ENCODE data around the gene EMC1. TPM values are rescaled to one million over a fixed set of nuclear protein-coding genes. Genes with fewer than 3 reads are reported as not detected.
"Not testable (repeated sequence)": the region's sequence is repeated elsewhere in the genome, so short reads cannot be mapped to it uniquely, and the experiment has no call there.

The EMC1 gene
- total RNA-seq, 2 donors from 2014 or later = 24.2 to 32.0 TPM

- Mint-ChIP-seq H3K27ac (peak overlapping the region; percentile 62), H3K27me3 (no peaks in the 10 kb centered on the region), H3K4me3 (no peak overlapping the region), H3K36me3 (ENCODE audit: low read depth) (peaks cover 15% of the 10 kb centered on the region), H3K4me1 (peaks cover 18% of the 10 kb centered on the region)
- DNase-seq (no peak), ATAC-seq (peak; percentile 36)
- no peaks in the 10 kb centered on the region for H3K9me3 ChIP-seq (ENCODE audit: control insufficient read depth, low read length, poor library complexity, severe bottlenecking)
Measured at GRCh38 chr1:19220080-19220846, 31.1 kb downstream of the EMC1 start.

- Mint-ChIP-seq H3K36me3 (ENCODE audit: low read depth) (peaks cover 11% of the 10 kb centered on the region), H3K27ac (peak overlapping the region; percentile 62)
- no peaks in the 10 kb centered on the region for H3K9me3 ChIP-seq (ENCODE audit: control insufficient read depth, low read length, poor library complexity, severe bottlenecking)
Measured at GRCh38 chr1:19219451-19219850, 31.9 kb downstream of the EMC1 start.

GRCh38 chr1:19216585-19216984 is 34.7 kb downstream of the EMC1 start:
- H3K36me3 Mint-ChIP-seq (ENCODE audit: low read depth); H3K4me3 Mint-ChIP-seq; DNase-seq; H3K9me3 ChIP-seq (ENCODE audit: control insufficient read depth, low read length, poor library complexity, severe bottlenecking); ATAC-seq; H3K27me3 Mint-ChIP-seq: not testable (repeated sequence)
- H3K4me1 Mint-ChIP-seq = peaks cover 24% of the 10 kb centered on the region
- H3K27ac Mint-ChIP-seq = peak overlapping the region; percentile 70

More at GRCh38 chr1:19219451-19219850, 31.9 kb downstream of the EMC1 start:
- no peak overlapping the region for H3K4me3 Mint-ChIP-seq
- H3K27me3 Mint-ChIP-seq = no peaks in the 10 kb centered on the region
- ATAC-seq (no peak), DNase-seq (no peak)
- H3K4me1 Mint-ChIP-seq = peaks cover 18% of the 10 kb centered on the region

- DNase-seq (no peak), ATAC-seq (no peak)
- peak overlapping the region; percentile 99 for H3K27ac Mint-ChIP-seq
- H3K4me1 Mint-ChIP-seq = peaks cover 38% of the 10 kb centered on the region
- H3K9me3 ChIP-seq (ENCODE audit: control insufficient read depth, low read length, poor library complexity, severe bottlenecking) = no peaks in the 10 kb centered on the region
- H3K4me3 Mint-ChIP-seq = no peak overlapping the region
- peaks cover 9% of the 10 kb centered on the region for H3K36me3 Mint-ChIP-seq (ENCODE audit: low read depth)
- no peaks in the 10 kb centered on the region for H3K27me3 Mint-ChIP-seq
Measured at GRCh38 chr1:19213580-19213979, 37.7 kb downstream of the EMC1 start.

GRCh38 chr1:19212167-19212566 is 39.2 kb downstream of the EMC1 start:
- no peaks in the 10 kb centered on the region for H3K9me3 ChIP-seq (ENCODE audit: control insufficient read depth, low read length, poor library complexity, severe bottlenecking)
- peaks cover 39% of the 10 kb centered on the region for H3K4me1 Mint-ChIP-seq
- no peak overlapping the region for H3K4me3 Mint-ChIP-seq
- H3K36me3 Mint-ChIP-seq (ENCODE audit: low read depth) = peaks cover 5% of the 10 kb centered on the region
- H3K27ac Mint-ChIP-seq = peak overlapping the region; percentile 99
- H3K27me3 Mint-ChIP-seq = no peaks in the 10 kb centered on the region
- DNase-seq (no peak), ATAC-seq (no peak)

- no peaks in the 10 kb centered on the region for H3K9me3 ChIP-seq (ENCODE audit: control insufficient read depth, low read length, poor library complexity, severe bottlenecking)
- Mint-ChIP-seq H3K27me3 (no peaks in the 10 kb centered on the region), H3K4me3 (peak overlapping the region; percentile 99), H3K27ac (peak overlapping the region; percentile 99), H3K36me3 (ENCODE audit: low read depth) (peaks cover 3% of the 10 kb centered on the region), H3K4me1 (peaks cover 40% of the 10 kb centered on the region)
- ATAC-seq (no peak), DNase-seq (no peak)
Measured at GRCh38 chr1:19210772-19211549, 40.4 kb downstream of the EMC1 start.

- ATAC-seq = peak; percentile 89
- no peaks in the 10 kb centered on the region for H3K9me3 ChIP-seq (ENCODE audit: control insufficient read depth, low read length, poor library complexity, severe bottlenecking)
- Mint-ChIP-seq H3K27me3 (no peaks in the 10 kb centered on the region), H3K4me1 (peaks cover 47% of the 10 kb centered on the region), H3K27ac (peak within 1 kb of the TSS; percentile 99), H3K36me3 (ENCODE audit: low read depth) (peaks cover 3% of the 10 kb centered on the region), H3K4me3 (peak within 1 kb of the TSS; percentile 99)
- DNase-seq = peak; percentile 95 to 96 (median 96)
Measured at GRCh38 chr1:19209990-19210771, 41.1 kb downstream of the EMC1 start, which contains the start of gene UBR4. Gene UBR4, minus strand, starts transcription at chr1:19210266. Its CDS starts 18 bp downstream, at chr1:19210248.

GRCh38 chr1:19209439-19209989 is 41.8 kb downstream of the EMC1 start:
- ATAC-seq (peak; percentile 27), DNase-seq (peak in 1 of 3 donors; percentile 29)
- no peaks in the 10 kb centered on the region for H3K9me3 ChIP-seq (ENCODE audit: control insufficient read depth, low read length, poor library complexity, severe bottlenecking)
- peaks cover 54% of the 10 kb centered on the region for H3K4me1 Mint-ChIP-seq
- peak overlapping the region; percentile 99 for H3K4me3 Mint-ChIP-seq
- peak overlapping the region; percentile 99 for H3K27ac Mint-ChIP-seq
- H3K36me3 Mint-ChIP-seq (ENCODE audit: low read depth) = peaks cover 5% of the 10 kb centered on the region
- H3K27me3 Mint-ChIP-seq = no peaks in the 10 kb centered on the region

- Mint-ChIP-seq H3K36me3 (ENCODE audit: low read depth) (peaks cover 5% of the 10 kb centered on the region), H3K4me1 (peaks cover 58% of the 10 kb centered on the region), H3K4me3 (peak overlapping the region; percentile 99), H3K27ac (peak overlapping the region; percentile 99), H3K27me3 (no peaks in the 10 kb centered on the region)
- ATAC-seq (no peak), DNase-seq (no peak)
- H3K9me3 ChIP-seq (ENCODE audit: control insufficient read depth, low read length, poor library complexity, severe bottlenecking) = no peaks in the 10 kb centered on the region
Measured at GRCh38 chr1:19208710-19209438, 42.5 kb downstream of the EMC1 start.

- H3K4me3 Mint-ChIP-seq = peak overlapping the region; percentile 28
- peaks cover 57% of the 10 kb centered on the region for H3K4me1 Mint-ChIP-seq
- DNase-seq (no peak), ATAC-seq (no peak)
- no peaks in the 10 kb centered on the region for H3K27me3 Mint-ChIP-seq
- no peak overlapping the region for H3K27ac Mint-ChIP-seq
- peaks cover 5% of the 10 kb centered on the region for H3K36me3 Mint-ChIP-seq (ENCODE audit: low read depth)
- H3K9me3 ChIP-seq (ENCODE audit: control insufficient read depth, low read length, poor library complexity, severe bottlenecking) = no peaks in the 10 kb centered on the region
Measured at GRCh38 chr1:19206947-19207346, 44.4 kb downstream of the EMC1 start.

GRCh38 chr1:19205845-19206244 is 45.5 kb downstream of the EMC1 start:
- no peak for ATAC-seq
- H3K4me3 Mint-ChIP-seq = no peak overlapping the region
- H3K27me3 Mint-ChIP-seq = no peaks in the 10 kb centered on the region
- DNase-seq = no peak
- H3K9me3 ChIP-seq (ENCODE audit: control insufficient read depth, low read length, poor library complexity, severe bottlenecking) = no peaks in the 10 kb centered on the region
- H3K4me1 Mint-ChIP-seq = peaks cover 53% of the 10 kb centered on the region
- peaks cover 5% of the 10 kb centered on the region for H3K36me3 Mint-ChIP-seq (ENCODE audit: low read depth)
- no peak overlapping the region for H3K27ac Mint-ChIP-seq

GRCh38 chr1:19205403-19205802 is 45.9 kb downstream of the EMC1 start:
- H3K27ac Mint-ChIP-seq = peak overlapping the region; percentile 9

More at GRCh38 chr1:19205403-19205802, 45.9 kb downstream of the EMC1 start:
- DNase-seq = no peak
- Mint-ChIP-seq H3K4me1 (peaks cover 49% of the 10 kb centered on the region), H3K4me3 (no peak overlapping the region), H3K27me3 (no peaks in the 10 kb centered on the region), H3K36me3 (ENCODE audit: low read depth) (peaks cover 5% of the 10 kb centered on the region)
- no peak for ATAC-seq
- H3K9me3 ChIP-seq (ENCODE audit: control insufficient read depth, low read length, poor library complexity, severe bottlenecking) = no peaks in the 10 kb centered on the region
